H1 (cell line): ENCODE data around the gene LRRFIP1. TPM values are rescaled to one million over a fixed set of nuclear protein-coding genes. Genes with fewer than 3 reads are reported as not detected.

ENCODE experiments used
- CTCF ChIA-PET: fragments of 300-600 bp; sonication (Branson Sonifier 250); formaldehyde crosslinking; loops from one replicate; lab custom pipeline; 2021; ENCODE audit not compliant: partially characterized antibody; lab: Charles Lee
- POLR2A ChIA-PET: fragments of 300-600 bp; sonication (Branson Sonifier 250); formaldehyde crosslinking; loops from one replicate; lab custom pipeline; 2021; ENCODE audit warnings: inconsistent platforms; ENCODE audit not compliant: partially characterized antibody; lab: Charles Lee
- DNase-seq, 2 experiments: peaks; one replicate each; pipeline versions ENCODE4 v3.0.0 to v3.0.0-alpha.2; 2010 to 2022; ENCODE audit warnings: low spot score in 2 of 2, low read depth in 1 of 2, mixed read lengths in 1 of 2
- FAIRE-seq: peaks from 2 replicates; lab custom pipeline; 2011; peaks lifted over from hg19 to GRCh38; lab: Jason Lieb, UNC
- H2AFZ ChIP-seq: 2 replicates; pipeline ENCODE4 v1.8.1; 2012; ENCODE audit warnings: low read length, inconsistent platforms
- H2AK5ac ChIP-seq: 2 replicates; pipeline ENCODE4 v1.6.1; 2013; ENCODE audit warnings: low read depth, low read length
- H2BK120ac ChIP-seq: replicated peaks from 2 replicates; pipeline ENCODE3; 2013; ENCODE audit warnings: low read depth, low read length, inconsistent platforms
- H2BK12ac ChIP-seq: 2 replicates; pipeline ENCODE4 v1.6.1; 2013; ENCODE audit warnings: low read depth, low read length
- H2BK15ac ChIP-seq: 2 replicates; pipeline ENCODE4 v1.6.1; 2013; ENCODE audit warnings: low read length
- H2BK20ac ChIP-seq: 2 replicates; pipeline ENCODE4 v1.6.1; 2013; ENCODE audit warnings: low read length
- H2BK5ac ChIP-seq: 2 replicates; pipeline ENCODE4 v1.6.1; 2013; ENCODE audit warnings: low read depth, low read length
- H3K14ac ChIP-seq: 2 replicates; pipeline ENCODE4 v1.6.1; 2013; ENCODE audit warnings: inconsistent platforms; ENCODE audit not compliant: insufficient read length
- H3K18ac ChIP-seq: 2 replicates; pipeline ENCODE4 v1.6.1; 2013; ENCODE audit warnings: low read length; ENCODE audit errors: extremely low read depth
- H3K23ac ChIP-seq: 2 replicates; pipeline ENCODE4 v1.6.1; 2013; ENCODE audit warnings: inconsistent platforms; ENCODE audit not compliant: insufficient read length
- H3K23me2 ChIP-seq: 2 replicates; pipeline ENCODE4 v1.6.1; 2013; ENCODE audit warnings: low read depth, low read length
- H3K27ac ChIP-seq: 2 replicates; pipeline ENCODE4 v1.6.1; 2011; ENCODE audit warnings: low read depth, low read length, inconsistent platforms
- H3K27me3 ChIP-seq, 4 experiments: replicated peaks in 1 of 4; 1 replicate in 1 of 4; 2 replicates in 3 of 4; pipeline versions ENCODE4 v1.6.1 to v1.8.1; 2011 to 2013; ENCODE audit warnings: low read length in 3 of 4, mild to moderate bottlenecking in 3 of 4, inconsistent platforms in 2 of 4, mixed read lengths in 2 of 4, moderate library complexity in 1 of 4; ENCODE audit not compliant: control insufficient read depth in 3 of 4, insufficient read depth in 3 of 4; ENCODE audit errors: extremely low read depth in 1 of 4
- H3K36me3 ChIP-seq, 4 experiments: 2 replicates each; pipeline versions ENCODE4 v1.6.1 to v1.8.1; 2011 to 2013; ENCODE audit warnings: mild to moderate bottlenecking in 4 of 4, low read length in 3 of 4, moderate library complexity in 2 of 4, control low read depth in 1 of 4, inconsistent platforms in 1 of 4; ENCODE audit not compliant: insufficient read depth in 4 of 4, control insufficient read depth in 2 of 4
- H3K4ac ChIP-seq: replicated peaks from 2 replicates; pipeline ENCODE3; 2013; ENCODE audit warnings: low read length, low read depth, mixed read lengths, inconsistent platforms; ENCODE audit not compliant: insufficient read length
- H3K4me1 ChIP-seq, 4 experiments: replicated peaks in 1 of 4; 1 replicate in 1 of 4; 2 replicates in 3 of 4; pipeline versions ENCODE4 v1.6.1 to v1.8.1; 2011 to 2013; ENCODE audit warnings: low read length in 3 of 4, inconsistent platforms in 2 of 4, mixed read lengths in 1 of 4; ENCODE audit not compliant: insufficient read depth in 4 of 4, control insufficient read depth in 3 of 4
- H3K4me2 ChIP-seq, 2 experiments: 2 replicates each; pipeline versions ENCODE4 v1.6.1 to v1.8.1; 2011 to 2013; ENCODE audit warnings: low read depth in 2 of 2, low read length in 2 of 2, control low read depth in 1 of 2, inconsistent platforms in 1 of 2, mild to moderate bottlenecking in 1 of 2; ENCODE audit not compliant: insufficient read depth in 1 of 2
- H3K4me3 ChIP-seq, 4 experiments: fragments of 200-600, 300-600 bp in 1 of 4; sonication (generic), shearing (Covaris generic), sonication (Bioruptor Twin) in 1 of 4; 2 replicates each; pipeline versions ENCODE4 v1.5.1 to v1.8.1; 2011 to 2016; ENCODE audit warnings: low read length in 4 of 4, low read depth in 3 of 4, control low read depth in 2 of 4, inconsistent platforms in 2 of 4, mild to moderate bottlenecking in 2 of 4, mixed read lengths in 1 of 4, moderate library complexity in 1 of 4; ENCODE audit not compliant: insufficient read depth in 2 of 4; ENCODE audit errors: extremely low read depth in 1 of 4
- H3K56ac ChIP-seq: replicated peaks from 2 replicates; pipeline ENCODE3; 2013; ENCODE audit warnings: low read depth, mild to moderate bottlenecking, mixed read lengths, low read length, inconsistent platforms; ENCODE audit not compliant: insufficient read length
- H3K79me1 ChIP-seq: 2 replicates; pipeline ENCODE4 v1.6.1; 2013; ENCODE audit warnings: low read depth, low read length, control low read depth
- H3K79me2 ChIP-seq, 2 experiments: 2 replicates each; pipeline versions ENCODE4 v1.6.1 to v1.8.1; 2012 to 2013; ENCODE audit warnings: low read length in 2 of 2, mild to moderate bottlenecking in 2 of 2, inconsistent platforms in 1 of 2; ENCODE audit not compliant: insufficient read depth in 2 of 2, control insufficient read depth in 1 of 2
- H3K9ac ChIP-seq, 4 experiments: replicated peaks in 1 of 4; 1 replicate in 1 of 4; 2 replicates in 3 of 4; pipeline versions ENCODE4 v1.6.1 to v1.8.1; 2011 to 2013; ENCODE audit warnings: low read depth in 3 of 4, low read length in 3 of 4, control low read depth in 2 of 4, mild to moderate bottlenecking in 2 of 4, moderate library complexity in 2 of 4, inconsistent platforms in 1 of 4; ENCODE audit errors: extremely low read depth in 1 of 4
- H3K9me3 ChIP-seq, 2 experiments: 2 replicates each; pipeline versions ENCODE4 v1.6.1 to v1.8.1; 2012 to 2013; ENCODE audit warnings: mild to moderate bottlenecking in 2 of 2, moderate library complexity in 2 of 2, control low read depth in 1 of 2, inconsistent platforms in 1 of 2, low read depth in 1 of 2, low read length in 1 of 2, mixed read lengths in 1 of 2; ENCODE audit not compliant: insufficient read depth in 2 of 2
- H4K20me1 ChIP-seq, 2 experiments: replicated peaks in 1 of 2; 2 replicates each; pipeline versions ENCODE3 to v1.8.1; 2011 to 2013; ENCODE audit warnings: inconsistent platforms in 2 of 2, low read length in 2 of 2, mild to moderate bottlenecking in 1 of 2; ENCODE audit not compliant: insufficient read depth in 2 of 2, control insufficient read depth in 1 of 2
- H4K5ac ChIP-seq: 2 replicates; pipeline ENCODE4 v1.6.1; 2013; ENCODE audit warnings: low read length, low read depth, mixed read lengths, inconsistent platforms; ENCODE audit not compliant: insufficient read length
- H4K8ac ChIP-seq: 2 replicates; pipeline ENCODE4 v1.8.0; 2013; ENCODE audit warnings: mild to moderate bottlenecking, moderate library complexity, low read length, inconsistent platforms; ENCODE audit not compliant: insufficient read depth; ENCODE audit errors: extremely low read depth
- H4K91ac ChIP-seq: replicated peaks from 2 replicates; pipeline ENCODE3; 2013; ENCODE audit warnings: low read length, mixed read lengths, inconsistent platforms; ENCODE audit not compliant: insufficient read length
- BCL11A ChIP-seq, 2 experiments: IDR thresholded peaks; one replicate each; pipeline ENCODE4 v1.6.1; 2011; ENCODE audit warnings: low read depth in 2 of 2, low read length in 2 of 2, mild to moderate bottlenecking in 2 of 2
- CTBP2 ChIP-seq: IDR thresholded peaks from 2 replicates; pipeline ENCODE4 v1.7.0; 2011; ENCODE audit warnings: borderline replicate concordance, mild to moderate bottlenecking, moderate library complexity, mixed read lengths, low read length; ENCODE audit not compliant: insufficient read depth, insufficient read length
- FOSL1 ChIP-seq: IDR thresholded peaks from 2 replicates; pipeline ENCODE4 v1.6.1; 2011; ENCODE audit warnings: mild to moderate bottlenecking, low read depth, low read length, moderate library complexity; ENCODE audit not compliant: insufficient read depth
- GABPA ChIP-seq: IDR thresholded peaks from 2 replicates; pipeline ENCODE4 v1.6.1; 2011; ENCODE audit warnings: mild to moderate bottlenecking, low read length, moderate library complexity, borderline replicate concordance; ENCODE audit not compliant: insufficient read depth
- JUN ChIP-seq: IDR thresholded peaks from 2 replicates; pipeline ENCODE4 v1.6.1; 2011; ENCODE audit warnings: low read depth, mild to moderate bottlenecking, improper control_type of control experiment, low read length
- NANOG ChIP-seq: IDR thresholded peaks from 2 replicates; pipeline ENCODE4 v1.6.1; 2011; ENCODE audit warnings: low read length, low read depth, mild to moderate bottlenecking, inconsistent platforms; ENCODE audit not compliant: insufficient read depth, poor library complexity, severe bottlenecking
- TBP ChIP-seq: IDR thresholded peaks from 2 replicates; pipeline ENCODE4 v1.6.1; 2011; ENCODE audit warnings: low read depth, low read length, improper control_type of control experiment
- WGBS, 2 experiments: shearing (Covaris generic) in 1 of 2; methylation state at CpG; one replicate each; pipeline versions ENCODE4 v1.1.6 to v1.1.7; 2013 to 2015; ENCODE audit warnings: low lambda C conversion rate in 2 of 2, mixed read lengths in 2 of 2, inconsistent platforms in 1 of 2, low coverage in 1 of 2, missing lambda C conversion rate in 1 of 2; ENCODE audit not compliant: insufficient replicate concordance in 2 of 2, insufficient coverage in 1 of 2, insufficient read length in 1 of 2; ENCODE audit errors: extremely low coverage in 1 of 2, missing lambda C conversion rate in 1 of 2; 5-methylcytosine and 5-hydroxymethylcytosine counted together
- polyA plus RNA-seq, 7 experiments: library from polyadenylated mRNA; depleted of rRNA in 3 of 7; stranded (reverse) in 5 of 7; unstranded in 2 of 7; fragments of >200 nt in 5 of 7; fragments of 200-250 nt in 2 of 7; gene quantifications; 1 replicate in 5 of 7; 2 replicates in 1 of 7; 4 replicates in 1 of 7; pipeline versions ENCODE4 v1.2.1 to v1.2.3, GENCODE V29; 2011 to 2013; ENCODE audit warnings: missing spikeins in 2 of 7, mixed read lengths in 2 of 7
- total RNA-seq: library from RNA; stranded (reverse); fragmentation: NEBNext Ultra II Directional; extraction: Animal tissue kit (Norgen Biotek cat#: 25700); gene quantifications from 2 replicates; pipeline ENCODE4 v1.2.1, GENCODE V29; 2021
- TF ChIP-seq, protein P1 (sequence below): IDR thresholded peaks from 2 replicates; pipeline ENCODE4 v1.6.1; 2012; ENCODE audit warnings: inconsistent platforms
- TF ChIP-seq, protein P2 (sequence below): IDR thresholded peaks from 2 replicates; pipeline ENCODE4 v1.6.1; 2011; ENCODE audit warnings: low read length, improper control_type of control experiment

The LRRFIP1 gene
- total and polyA plus RNA-seq, 2 of the 8 experiments (the other 6 are each of a cell fraction or from before 2014, with no cell fraction given) = 12.1 to 75.8 TPM

DNA sequence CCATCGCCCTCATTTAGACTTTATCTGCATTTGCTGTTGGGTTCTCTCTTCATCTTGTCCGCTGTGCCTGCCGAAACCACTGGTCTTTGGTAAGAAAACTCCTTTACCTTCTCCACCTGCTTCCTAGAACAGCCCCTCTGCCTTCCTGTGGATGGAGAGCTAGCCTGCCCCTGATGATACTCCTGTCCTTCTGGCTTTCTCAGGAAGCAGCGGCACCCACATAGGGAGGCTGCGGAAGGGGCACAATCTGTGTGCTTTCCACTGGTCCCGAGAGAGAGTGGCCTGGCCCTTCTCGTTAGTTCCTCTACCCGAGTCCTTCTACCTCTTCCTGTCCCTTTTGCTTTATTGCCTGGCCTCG is 90.9 kb downstream of the LRRFIP1 start:
- Histone ChIP-seq H3K9ac (no peak overlapping the region), H3K18ac (0 out of 2 replicates have a peak overlapping the region, but pooled peaks have one; percentile 21), H3K4me2 (no peak overlapping the region), H3K23ac (no peak overlapping the region), H4K8ac (peak overlapping the region; percentile 22), H3K23me2 (no peaks in the 10 kb centered on the region), H3K36me3 (no peaks in the 10 kb centered on the region), H3K4me1 (peaks cover 0 to 10% (median 7%) of the 10 kb centered on the region in 4 experiments; a peak in 6 of 7 replicates), H3K14ac (no peak overlapping the region), H3K79me2 (peaks cover 0 to 38% of the 10 kb centered on the region in 2 experiments; a peak in 2 of 4 replicates), H4K20me1 (peaks cover 2 to 9% of the 10 kb centered on the region in 2 experiments), H2BK15ac (no peak overlapping the region), H4K91ac (no peak overlapping the region), H2BK12ac (no peak overlapping the region), H3K79me1 (peaks cover 4% of the 10 kb centered on the region; the same call in 1 of the 2 replicates), H3K27ac (no peak overlapping the region), H3K4me3 (no peak overlapping the region), H3K9me3 (no peaks in the 10 kb centered on the region), H2BK20ac (no peak overlapping the region), H4K5ac (no peak overlapping the region), H2BK5ac (peak overlapping the region; percentile 60; the same call in 1 of the 2 replicates), H2AK5ac (no peak overlapping the region), H2BK120ac (no peak overlapping the region), H3K27me3 (no peaks in the 10 kb centered on the region), H3K56ac (no peak overlapping the region), H3K4ac (no peak overlapping the region), H2AFZ (no peak overlapping the region)
- ChIA-PET POLR2A (no interaction called here), CTCF (interaction anchor here (1.4 to 1.6 kb wide), 2 partner anchors 11 to 21 kb away, joined by 3 to 5 read pairs; no protein-coding TSS in a partner anchor)
- TF ChIP-seq CTBP2 = no peak
- TF ChIP-seq JUN = no peak
- TF ChIP-seq, protein P1, sequence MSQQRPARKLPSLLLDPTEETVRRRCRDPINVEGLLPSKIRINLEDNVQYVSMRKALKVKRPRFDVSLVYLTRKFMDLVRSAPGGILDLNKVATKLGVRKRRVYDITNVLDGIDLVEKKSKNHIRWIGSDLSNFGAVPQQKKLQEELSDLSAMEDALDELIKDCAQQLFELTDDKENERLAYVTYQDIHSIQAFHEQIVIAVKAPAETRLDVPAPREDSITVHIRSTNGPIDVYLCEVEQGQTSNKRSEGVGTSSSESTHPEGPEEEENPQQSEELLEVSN = no peak
- no peak for TF ChIP-seq GABPA
- TF ChIP-seq FOSL1 = no peak
- TF ChIP-seq TBP = no peak
- TF ChIP-seq, protein P2, sequence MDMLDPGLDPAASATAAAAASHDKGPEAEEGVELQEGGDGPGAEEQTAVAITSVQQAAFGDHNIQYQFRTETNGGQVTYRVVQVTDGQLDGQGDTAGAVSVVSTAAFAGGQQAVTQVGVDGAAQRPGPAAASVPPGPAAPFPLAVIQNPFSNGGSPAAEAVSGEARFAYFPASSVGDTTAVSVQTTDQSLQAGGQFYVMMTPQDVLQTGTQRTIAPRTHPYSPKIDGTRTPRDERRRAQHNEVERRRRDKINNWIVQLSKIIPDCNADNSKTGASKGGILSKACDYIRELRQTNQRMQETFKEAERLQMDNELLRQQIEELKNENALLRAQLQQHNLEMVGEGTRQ = no peak
- TF ChIP-seq NANOG = no peak
- no peak for TF ChIP-seq BCL11A (IDR thresholded peaks at IDR 0.05; ENCODE audit: low read depth in 2 of 2, low read length in 2 of 2)
- WGBS, 2 experiments = 92% methylated on average over 9 of the region's 9 CpGs; no CpG with 5 or more reads in 1 of the 2 experiments
- DNase-seq (no peak), FAIRE-seq (no peak)
